Stomach (tissue), 4 donors: ENCODE results near the gene PCF11.

Experiments used
- CTCF ChIP-seq, 7 experiments: fragments of 450-650 bp in 4 of 7; fragments of 200-600 bp in 3 of 7; sonication (generic) in 3 of 7; IDR thresholded peaks; one replicate each; pipeline ENCODE4 v1.5.1; 2016 to 2019; ENCODE audit warnings: antibody characterized with exemption in 7 of 7, control low read depth in 2 of 7, mild to moderate bottlenecking in 1 of 7
- EP300 ChIP-seq: sonication (generic); formaldehyde crosslinking; IDR thresholded peaks from one replicate; pipeline ENCODE4 v1.6.1; 2017; ENCODE audit warnings: antibody characterized with exemption
- POLR2A ChIP-seq, 4 donors: fragments of 450-650 bp; IDR thresholded peaks; one replicate each; pipeline ENCODE4 v1.6.1; 2016; ENCODE audit warnings: antibody characterized with exemption in 4 of 4, control low read depth in 2 of 4, mild to moderate bottlenecking in 1 of 4, moderate library complexity in 1 of 4
- POLR2AphosphoS5 ChIP-seq, 3 donors: sonication (generic); formaldehyde crosslinking; IDR thresholded peaks; one replicate each; pipeline ENCODE4 v1.6.1; 2016; ENCODE audit warnings: antibody characterized with exemption in 3 of 3

DNA sequence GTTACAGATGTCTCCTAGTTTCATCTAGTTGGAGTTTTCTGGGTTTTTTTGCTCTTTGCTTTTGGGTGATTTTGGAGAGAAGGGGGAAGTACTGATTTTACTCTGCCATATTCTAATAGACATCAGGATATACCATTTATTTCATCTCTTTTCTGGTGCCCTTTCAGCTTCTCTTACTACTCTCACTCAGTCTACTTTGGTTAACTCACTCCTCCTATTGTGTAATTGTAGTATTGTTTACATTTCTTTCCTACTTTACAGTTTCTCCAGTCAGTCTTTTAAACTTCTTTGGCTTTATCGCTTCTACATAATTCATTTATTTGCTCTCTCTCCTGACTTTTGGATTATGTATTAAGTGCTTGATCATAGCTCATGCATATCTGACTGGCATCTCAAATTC, 43.1 kb downstream of the PCF11 start:
- TF ChIP-seq CTCF (IDR thresholded peaks at IDR 0.05): no peak
- no peak for TF ChIP-seq POLR2AphosphoS5 (IDR thresholded peaks at IDR 0.05)
- TF ChIP-seq EP300: no peak
- TF ChIP-seq POLR2A (IDR thresholded peaks at IDR 0.05): no peak
